HepG2 (cell line): ENCODE measurements around the gene ZNF333. TPM values are rescaled to one million over a fixed set of nuclear protein-coding genes. Genes with fewer than 3 reads are reported as not detected.

Experiments
- CC2D1A ChIP-seq: sonication (generic); formaldehyde crosslinking; IDR thresholded peaks from 2 replicates; pipeline ENCODE4 v1.8.1; 2023; ENCODE audit warnings: mild to moderate bottlenecking, missing genetic modification reagents
- ELF1 ChIP-seq: sonication (generic); formaldehyde crosslinking; IDR thresholded peaks from 2 replicates; pipeline ENCODE4 v1.4.0; 2020; ENCODE audit warnings: missing genetic modification reagents
- FOXC1 ChIP-seq: sonication (generic); formaldehyde crosslinking; IDR thresholded peaks from 2 replicates; pipeline ENCODE4 v1.8.0; 2022; ENCODE audit warnings: mild to moderate bottlenecking, missing genetic modification reagents, borderline replicate concordance
- HNRNPL ChIP-seq: fragments of 200-400 bp; formaldehyde crosslinking; IDR thresholded peaks from 2 replicates; pipeline ENCODE4 v1.6.1; 2017; ENCODE audit warnings: mild to moderate bottlenecking, low read depth, low read length
- MXI1 ChIP-seq: IDR thresholded peaks from 3 replicates; pipeline ENCODE4 v1.6.1; 2012; ENCODE audit warnings: low read depth, low read length, inconsistent platforms, borderline replicate concordance
- NCOR1 ChIP-seq: fragments of 200-600 bp; sonication (generic); IDR thresholded peaks from 2 replicates; pipeline ENCODE4 v1.7.0; 2017; ENCODE audit warnings: antibody characterized with exemption, low read length, borderline replicate concordance
- SCMH1 ChIP-seq: sonication (generic); formaldehyde crosslinking; IDR thresholded peaks from 2 replicates; pipeline ENCODE4 v1.9.0; 2021; ENCODE audit warnings: missing genetic modification reagents, mild to moderate bottlenecking, borderline replicate concordance
- SPEN ChIP-seq: sonication (generic); formaldehyde crosslinking; IDR thresholded peaks from 2 replicates; pipeline ENCODE4 v1.5.1; 2020; ENCODE audit warnings: low read depth, mild to moderate bottlenecking, missing genetic modification reagents
- TAF1 ChIP-seq: sonication (generic); formaldehyde crosslinking; IDR thresholded peaks from 2 replicates; pipeline ENCODE4 v1.4.0; 2020; ENCODE audit warnings: missing genetic modification reagents
- TBL1XR1 ChIP-seq: fragments of 150-350 bp; IDR thresholded peaks from 2 replicates; pipeline ENCODE4 v1.6.1; 2014; ENCODE audit warnings: borderline replicate concordance, low read length; ENCODE audit not compliant: partially characterized antibody
- YY1 ChIP-seq: IDR thresholded peaks from 2 replicates; pipeline ENCODE4 v1.6.1; 2011; ENCODE audit warnings: low read length, low read depth, moderate library complexity, mild to moderate bottlenecking; ENCODE audit not compliant: insufficient read depth, insufficient replicate concordance
- ZHX1 ChIP-seq: sonication (generic); formaldehyde crosslinking; IDR thresholded peaks from 2 replicates; pipeline ENCODE4 v1.8.1; 2022; ENCODE audit warnings: low read depth, mild to moderate bottlenecking, missing genetic modification reagents
- ZNF234 ChIP-seq: sonication (generic); formaldehyde crosslinking; conservative IDR thresholded peaks from 2 replicates; pipeline ENCODE4 v1.5.1; 2020; ENCODE audit warnings: mild to moderate bottlenecking, missing genetic modification reagents
- ZNF331 ChIP-seq: sonication (generic); formaldehyde crosslinking; IDR thresholded peaks from 2 replicates; pipeline ENCODE4 v1.4.0; 2020; ENCODE audit warnings: missing genetic modification reagents
- ZNF343 ChIP-seq: sonication (generic); formaldehyde crosslinking; IDR thresholded peaks from 2 replicates; pipeline ENCODE4 v1.4.0; 2020; ENCODE audit warnings: mild to moderate bottlenecking, missing genetic modification reagents
- ZNF44 ChIP-seq: sonication (generic); formaldehyde crosslinking; IDR thresholded peaks from 2 replicates; pipeline ENCODE4 v1.5.1; 2020; ENCODE audit warnings: mild to moderate bottlenecking, missing genetic modification reagents
- ZNF652 ChIP-seq: IDR thresholded peaks from 2 replicates; pipeline ENCODE4 v1.6.1; 2016; ENCODE audit warnings: low read depth, borderline replicate concordance
- polyA plus RNA-seq, 8 experiments: library from polyadenylated mRNA; depleted of rRNA in 3 of 8; stranded (reverse) in 7 of 8; unstranded in 1 of 8; fragments of >200 nt; fragmentation: Illumina TruSeq in 4 of 8; extraction: Trizol in 4 of 8; gene quantifications; 2 replicates each; pipeline versions ENCODE4 v1.2.1 to v1.2.3, GENCODE V29; 2011 to 2016; ENCODE audit warnings: low read depth in 4 of 8, missing spikeins in 1 of 8, mixed read lengths in 1 of 8; ENCODE audit not compliant: insufficient read depth in 1 of 8
- total RNA-seq, 5 experiments: library from RNA; depleted of rRNA; stranded (reverse); fragments of >200 nt; fragmentation: Illumina TruSeq; extraction: Trizol; gene quantifications; 2 replicates each; pipeline ENCODE4 v1.2.3, GENCODE V29; 2016; ENCODE audit warnings: low read depth in 1 of 5
- TF ChIP-seq, protein P1 (sequence below): sonication (generic); formaldehyde crosslinking; IDR thresholded peaks from 2 replicates; pipeline ENCODE4 v1.4.0; 2020; ENCODE audit warnings: mild to moderate bottlenecking, missing genetic modification reagents
- TF ChIP-seq, protein P2 (sequence below): sonication (generic); formaldehyde crosslinking; IDR thresholded peaks from 2 replicates; pipeline ENCODE4 v1.4.0; 2020; ENCODE audit warnings: missing genetic modification reagents
- TF ChIP-seq, protein P3 (sequence below): sonication (generic); formaldehyde crosslinking; IDR thresholded peaks from 2 replicates; pipeline ENCODE4 v1.5.1; 2020; ENCODE audit warnings: mild to moderate bottlenecking, missing genetic modification reagents, borderline replicate concordance
- TF ChIP-seq, protein P4 (sequence below): sonication (generic); formaldehyde crosslinking; IDR thresholded peaks from 2 replicates; pipeline ENCODE4 v1.4.0; 2020; ENCODE audit warnings: low read depth, mild to moderate bottlenecking, missing genetic modification reagents

Gene ZNF333
- total and polyA plus RNA-seq, 2 of the 13 experiments (the other 11 are each of a cell fraction or from before 2014, with no cell fraction given) = 3.4 to 6.4 TPM

- TF ChIP-seq ZHX1 (CRISPR knock-in tag) (no peak), SPEN (peak; percentile 62; the same call in 1 of the 2 replicates), TAF1 (CRISPR knock-in tag) (no peak), SCMH1 (no peak), NCOR1 (no peak), YY1 (peak; percentile 59), ELF1 (peak; percentile 90), HNRNPL (no peak), ZNF652 (CRISPR knock-in tag) (no peak), ZNF331 (CRISPR knock-in tag) (no peak), TBL1XR1 (peak; percentile 32), ZNF44 (CRISPR knock-in tag) (no peak), ZNF234 (CRISPR knock-in tag) (no peak), FOXC1 (CRISPR knock-in tag) (0 out of 2 replicates have a peak, but pooled peaks have one; percentile 34), CC2D1A (CRISPR knock-in tag) (no peak), ZNF343 (no peak), MXI1 (peak; percentile 76; the same call in 1 of the 3 replicates)
- TF ChIP-seq, protein P1, sequence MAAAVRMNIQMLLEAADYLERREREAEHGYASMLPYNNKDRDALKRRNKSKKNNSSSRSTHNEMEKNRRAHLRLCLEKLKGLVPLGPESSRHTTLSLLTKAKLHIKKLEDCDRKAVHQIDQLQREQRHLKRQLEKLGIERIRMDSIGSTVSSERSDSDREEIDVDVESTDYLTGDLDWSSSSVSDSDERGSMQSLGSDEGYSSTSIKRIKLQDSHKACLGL = no peak
- TF ChIP-seq, protein P2, sequence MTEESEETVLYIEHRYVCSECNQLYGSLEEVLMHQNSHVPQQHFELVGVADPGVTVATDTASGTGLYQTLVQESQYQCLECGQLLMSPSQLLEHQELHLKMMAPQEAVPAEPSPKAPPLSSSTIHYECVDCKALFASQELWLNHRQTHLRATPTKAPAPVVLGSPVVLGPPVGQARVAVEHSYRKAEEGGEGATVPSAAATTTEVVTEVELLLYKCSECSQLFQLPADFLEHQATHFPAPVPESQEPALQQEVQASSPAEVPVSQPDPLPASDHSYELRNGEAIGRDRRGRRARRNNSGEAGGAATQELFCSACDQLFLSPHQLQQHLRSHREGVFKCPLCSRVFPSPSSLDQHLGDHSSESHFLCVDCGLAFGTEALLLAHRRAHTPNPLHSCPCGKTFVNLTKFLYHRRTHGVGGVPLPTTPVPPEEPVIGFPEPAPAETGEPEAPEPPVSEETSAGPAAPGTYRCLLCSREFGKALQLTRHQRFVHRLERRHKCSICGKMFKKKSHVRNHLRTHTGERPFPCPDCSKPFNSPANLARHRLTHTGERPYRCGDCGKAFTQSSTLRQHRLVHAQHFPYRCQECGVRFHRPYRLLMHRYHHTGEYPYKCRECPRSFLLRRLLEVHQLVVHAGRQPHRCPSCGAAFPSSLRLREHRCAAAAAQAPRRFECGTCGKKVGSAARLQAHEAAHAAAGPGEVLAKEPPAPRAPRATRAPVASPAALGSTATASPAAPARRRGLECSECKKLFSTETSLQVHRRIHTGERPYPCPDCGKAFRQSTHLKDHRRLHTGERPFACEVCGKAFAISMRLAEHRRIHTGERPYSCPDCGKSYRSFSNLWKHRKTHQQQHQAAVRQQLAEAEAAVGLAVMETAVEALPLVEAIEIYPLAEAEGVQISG (CRISPR knock-in tag) = peak; percentile 96
- TF ChIP-seq, protein P3, sequence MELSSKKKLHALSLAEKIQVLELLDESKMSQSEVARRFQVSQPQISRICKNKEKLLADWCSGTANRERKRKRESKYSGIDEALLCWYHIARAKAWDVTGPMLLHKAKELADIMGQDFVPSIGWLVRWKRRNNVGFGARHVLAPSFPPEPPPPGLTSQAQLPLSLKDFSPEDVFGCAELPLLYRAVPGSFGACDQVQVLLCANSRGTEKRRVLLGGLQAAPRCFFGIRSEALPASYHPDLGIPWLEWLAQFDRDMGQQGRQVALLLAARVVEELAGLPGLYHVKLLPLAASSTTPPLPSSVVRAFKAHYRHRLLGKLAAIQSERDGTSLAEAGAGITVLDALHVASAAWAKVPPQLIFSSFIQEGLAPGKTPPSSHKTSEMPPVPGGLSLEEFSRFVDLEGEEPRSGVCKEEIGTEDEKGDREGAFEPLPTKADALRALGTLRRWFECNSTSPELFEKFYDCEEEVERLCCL (CRISPR knock-in tag) = no peak
- TF ChIP-seq, protein P4, sequence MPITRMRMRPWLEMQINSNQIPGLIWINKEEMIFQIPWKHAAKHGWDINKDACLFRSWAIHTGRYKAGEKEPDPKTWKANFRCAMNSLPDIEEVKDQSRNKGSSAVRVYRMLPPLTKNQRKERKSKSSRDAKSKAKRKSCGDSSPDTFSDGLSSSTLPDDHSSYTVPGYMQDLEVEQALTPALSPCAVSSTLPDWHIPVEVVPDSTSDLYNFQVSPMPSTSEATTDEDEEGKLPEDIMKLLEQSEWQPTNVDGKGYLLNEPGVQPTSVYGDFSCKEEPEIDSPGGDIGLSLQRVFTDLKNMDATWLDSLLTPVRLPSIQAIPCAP (CRISPR knock-in tag) = no peak
Measured at GRCh38 chr19:14689598-14690503, at the start of gene ZNF333 (continued).
